ENCODE measurements around the gene PLIN4.

PLIN4 gene

GRCh38 chr19:4505570-4506448 lies 12.5 kb downstream of the PLIN4 start:
- DNase-seq, result no peak

GRCh38 chr19:4504891-4505569 lies 13.3 kb downstream of the PLIN4 start:
- DNase-seq, result no peak

- DNase-seq, result no peak
These were observed 14.0 kb downstream of the PLIN4 start for GRCh38 chr19:4504297-4504701.

GRCh38 chr19:4503825-4504170 lies 14.5 kb downstream of the PLIN4 start:
- no peak for DNase-seq

- DNase-seq, result no peak
These were observed 15.0 kb downstream of the PLIN4 start for GRCh38 chr19:4503132-4503824.

- no peak for DNase-seq
These were observed 15.8 kb downstream of the PLIN4 start for GRCh38 chr19:4502282-4503131.

- no peak for DNase-seq
These were observed 16.6 kb downstream of the PLIN4 start for GRCh38 chr19:4501691-4502090.

- DNase-seq, result no peak
These were observed 17.3 kb downstream of the PLIN4 start for GRCh38 chr19:4500841-4501591.

- no peak for DNase-seq
These were observed 18.4 kb downstream of the PLIN4 start for GRCh38 chr19:4499855-4500254.

GRCh38 chr19:4499318-4499717 lies 19.0 kb downstream of the PLIN4 start:
- no peak for DNase-seq

GRCh38 chr19:4498694-4499093 lies 19.6 kb downstream of the PLIN4 start:
- DNase-seq, result no peak

GRCh38 chr19:4497770-4498389 lies 20.4 kb downstream of the PLIN4 start:
- no peak for DNase-seq

- no peak for DNase-seq
These were observed 22.0 kb downstream of the PLIN4 start for GRCh38 chr19:4496304-4496703.

- no peak for DNase-seq
These were observed 22.8 kb downstream of the PLIN4 start for GRCh38 chr19:4495471-4495870.

GRCh38 chr19:4494691-4495064 lies 23.6 kb downstream of the PLIN4 start:
- no peak for DNase-seq

- no peak for DNase-seq
These were observed 24.2 kb downstream of the PLIN4 start for GRCh38 chr19:4493929-4494690.

GRCh38 chr19:4493104-4493928 lies 25.0 kb downstream of the PLIN4 start:
- DNase-seq, result no peak

GRCh38 chr19:4492337-4493103 lies 25.8 kb downstream of the PLIN4 start:
- no peak for DNase-seq

GRCh38 chr19:4491446-4491845 lies 26.8 kb downstream of the PLIN4 start:
- no peak for DNase-seq

All from stimulated activated CD4-positive, alpha-beta T cell treated with anti-CD3 and anti-CD28 coated beads, Interleukin-12 subunit alpha, Interleukin-12 subunit beta, amount 100 ng/mL, for 4 hours (primary cell).